MM.1S (cell line): ENCODE results near the gene ZNF775.

Experiments used
- DNase-seq: peaks from one replicate; pipeline ENCODE4 v3.0.0-alpha.2; 2015
- H2AFZ ChIP-seq: fragments of 300-600 bp; sonication (generic); 2 replicates; pipeline ENCODE4 v1.6.0; 2016; ENCODE audit warnings: antibody characterized with exemption, low read length
- H3F3A ChIP-seq: fragments of 300-600 bp; sonication (generic); 2 replicates; pipeline ENCODE4 v1.6.1; 2016; ENCODE audit warnings: mild to moderate bottlenecking, antibody characterized with exemption, low read length, moderate library complexity, mixed read lengths; ENCODE audit not compliant: insufficient read depth
- H3K27ac ChIP-seq: fragments of 300-600 bp; sonication (generic); 2 replicates; pipeline ENCODE4 v1.5.1; 2016; ENCODE audit warnings: mild to moderate bottlenecking, low read length
- H3K27me3 ChIP-seq: fragments of 300-600 bp; sonication (generic); replicated peaks from 2 replicates; pipeline ENCODE4 v1.6.0; 2016; ENCODE audit warnings: low read length; ENCODE audit not compliant: insufficient read depth
- H3K36me3 ChIP-seq: fragments of 300-600 bp; sonication (generic); replicated peaks from 2 replicates; pipeline ENCODE4 v1.6.1; 2016; ENCODE audit warnings: mild to moderate bottlenecking, low read length, mixed read lengths; ENCODE audit not compliant: insufficient read depth
- H3K4me1 ChIP-seq: fragments of 300-600 bp; sonication (generic); 2 replicates; pipeline ENCODE4 v1.6.1; 2016; ENCODE audit warnings: low read length, mixed read lengths
- H3K4me2 ChIP-seq: fragments of 300-600 bp; sonication (generic); 2 replicates; pipeline ENCODE4 v1.6.0; 2016; ENCODE audit warnings: low read depth, low read length
- H3K4me3 ChIP-seq: fragments of 300-600 bp; sonication (generic); 2 replicates; pipeline ENCODE4 v1.5.1; 2016; ENCODE audit warnings: low read length, mixed read lengths
- H3K79me2 ChIP-seq: fragments of 300-600 bp; sonication (generic); 2 replicates; pipeline ENCODE4 v1.6.1; 2016; ENCODE audit warnings: mixed run types, low read length, mixed read lengths
- H3K9ac ChIP-seq: fragments of 300-600 bp; sonication (generic); 2 replicates; pipeline ENCODE4 v1.6.1; 2016; ENCODE audit warnings: low read length, mixed read lengths
- H3K9me2 ChIP-seq: fragments of 300-600 bp; sonication (generic); replicated peaks from 2 replicates; pipeline ENCODE4 v1.6.1; 2016; ENCODE audit warnings: mild to moderate bottlenecking, low read length, mixed read lengths; ENCODE audit not compliant: insufficient read depth
- H3K9me3 ChIP-seq: fragments of 300-600 bp; sonication (generic); replicated peaks from 2 replicates; pipeline ENCODE4 v1.6.1; 2016; ENCODE audit warnings: mild to moderate bottlenecking, low read length, mixed read lengths; ENCODE audit not compliant: insufficient read depth
- H4K20me1 ChIP-seq: fragments of 300-600 bp; sonication (generic); 2 replicates; pipeline ENCODE4 v1.6.1; 2016; ENCODE audit warnings: mild to moderate bottlenecking, low read length, moderate library complexity, mixed read lengths; ENCODE audit not compliant: insufficient read depth
- EZH2 ChIP-seq: fragments of 300-600 bp; sonication (generic); optimal IDR thresholded peaks from 2 replicates; pipeline ENCODE3; 2017; ENCODE audit warnings: low read depth, mild to moderate bottlenecking, antibody characterized with exemption, low read length, mixed read lengths
- EZH2phosphoT487 ChIP-seq: fragments of 300-600 bp; sonication (generic); IDR thresholded peaks from 2 replicates; pipeline ENCODE4 v1.6.1; 2018; ENCODE audit warnings: antibody characterized with exemption, low read length
- TF ChIP-seq, protein P1 (sequence below): fragments of 300-600 bp; sonication (generic); IDR thresholded peaks from 2 replicates; pipeline ENCODE4 v1.5.1; 2016; ENCODE audit warnings: antibody characterized with exemption, low read length, mixed read lengths

ZNF775 gene

DNA sequence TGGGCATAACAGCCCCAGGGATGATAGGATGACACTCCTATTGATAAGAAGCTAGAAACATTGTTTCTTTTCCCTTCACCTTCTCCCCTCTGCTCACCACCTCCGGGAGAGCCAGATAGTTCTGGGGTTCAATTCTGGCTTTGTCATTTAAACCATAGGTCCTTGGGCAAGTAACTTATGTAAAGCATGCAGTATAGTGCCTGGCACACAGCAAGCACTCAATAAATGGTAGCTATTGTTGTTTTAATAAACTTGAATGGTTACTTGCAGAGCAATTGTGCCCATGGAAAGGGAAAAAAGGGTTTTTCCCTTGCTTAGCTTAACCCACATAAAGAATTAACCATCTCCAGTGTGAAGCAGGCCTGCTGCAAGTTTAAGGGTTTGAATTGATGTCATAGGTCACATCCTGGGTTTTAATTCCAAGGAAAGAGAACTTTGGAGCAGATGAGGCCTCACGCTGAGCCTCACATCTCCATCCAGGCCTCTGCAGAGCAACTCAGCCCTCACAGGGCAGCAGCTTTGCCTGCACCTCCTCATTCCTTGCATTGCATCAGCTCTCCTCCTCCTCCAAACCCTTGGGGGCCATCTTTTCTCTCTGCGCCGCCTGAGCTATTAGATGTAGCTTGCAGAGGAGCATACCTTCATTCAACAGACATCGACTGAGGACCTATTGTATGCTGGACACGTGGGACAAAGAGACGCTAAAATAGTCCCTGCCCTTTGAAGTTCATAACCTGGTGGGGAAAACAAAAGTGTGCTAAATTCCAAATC is 22.9 kb downstream of the ZNF775 start:
- TF ChIP-seq, protein P1, sequence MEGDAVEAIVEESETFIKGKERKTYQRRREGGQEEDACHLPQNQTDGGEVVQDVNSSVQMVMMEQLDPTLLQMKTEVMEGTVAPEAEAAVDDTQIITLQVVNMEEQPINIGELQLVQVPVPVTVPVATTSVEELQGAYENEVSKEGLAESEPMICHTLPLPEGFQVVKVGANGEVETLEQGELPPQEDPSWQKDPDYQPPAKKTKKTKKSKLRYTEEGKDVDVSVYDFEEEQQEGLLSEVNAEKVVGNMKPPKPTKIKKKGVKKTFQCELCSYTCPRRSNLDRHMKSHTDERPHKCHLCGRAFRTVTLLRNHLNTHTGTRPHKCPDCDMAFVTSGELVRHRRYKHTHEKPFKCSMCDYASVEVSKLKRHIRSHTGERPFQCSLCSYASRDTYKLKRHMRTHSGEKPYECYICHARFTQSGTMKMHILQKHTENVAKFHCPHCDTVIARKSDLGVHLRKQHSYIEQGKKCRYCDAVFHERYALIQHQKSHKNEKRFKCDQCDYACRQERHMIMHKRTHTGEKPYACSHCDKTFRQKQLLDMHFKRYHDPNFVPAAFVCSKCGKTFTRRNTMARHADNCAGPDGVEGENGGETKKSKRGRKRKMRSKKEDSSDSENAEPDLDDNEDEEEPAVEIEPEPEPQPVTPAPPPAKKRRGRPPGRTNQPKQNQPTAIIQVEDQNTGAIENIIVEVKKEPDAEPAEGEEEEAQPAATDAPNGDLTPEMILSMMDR: no peak
- TF ChIP-seq EZH2: no peak
- TF ChIP-seq EZH2phosphoT487: no peak
- no peaks in the 10 kb centered on the region for H3K36me3 ChIP-seq
- H3K4me3 ChIP-seq: no peak overlapping the region
- H3K9ac ChIP-seq: no peak overlapping the region
- no peak for DNase-seq
- peaks cover 26% of the 10 kb centered on the region for H3K4me1 ChIP-seq
- H2AFZ ChIP-seq: no peak overlapping the region
- peaks cover 29% of the 10 kb centered on the region for H3K79me2 ChIP-seq
- no peaks in the 10 kb centered on the region for H3K9me3 ChIP-seq
- no peak overlapping the region for H3K4me2 ChIP-seq
- no peaks in the 10 kb centered on the region for H4K20me1 ChIP-seq
- no peak overlapping the region for H3K27ac ChIP-seq
- H3K27me3 ChIP-seq: no peaks in the 10 kb centered on the region
- peaks cover 27% of the 10 kb centered on the region for H3F3A ChIP-seq
- H3K9me2 ChIP-seq: no peaks in the 10 kb centered on the region

DNA sequence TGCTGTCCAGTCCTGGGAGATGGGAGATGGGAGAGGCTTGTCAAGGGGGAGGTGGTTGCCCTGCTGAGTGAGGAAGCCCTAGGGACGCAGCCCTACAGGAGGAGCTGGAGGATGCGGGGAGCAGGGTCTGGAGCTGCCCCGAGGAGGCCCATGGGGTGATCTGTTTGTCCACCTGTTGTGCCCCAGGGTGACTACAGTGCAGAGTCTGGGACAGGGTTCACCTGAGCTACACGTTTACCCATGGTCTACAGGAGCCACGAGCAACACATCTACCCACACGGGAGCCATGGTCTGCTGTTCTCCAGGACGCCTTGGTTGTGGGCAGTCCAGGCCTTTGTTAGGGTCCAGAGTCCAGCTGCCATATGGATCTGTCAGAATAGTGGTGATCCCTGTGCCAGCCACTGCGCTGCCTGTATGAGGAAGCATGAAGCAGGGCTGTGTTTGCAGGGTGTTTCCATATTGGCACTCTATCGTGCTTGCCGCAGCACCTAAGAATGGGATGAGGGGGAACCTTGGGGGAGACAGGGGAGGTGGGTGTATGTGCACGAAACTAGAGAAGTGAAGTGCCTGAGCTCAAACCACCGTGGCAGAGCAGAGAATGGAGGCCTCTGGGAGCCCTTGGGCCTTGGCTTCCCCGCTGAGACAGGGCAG is 23.7 kb downstream of the ZNF775 start:
- H3K4me1 ChIP-seq: peaks cover 34% of the 10 kb centered on the region
- H3K4me2 ChIP-seq: no peak overlapping the region
- H2AFZ ChIP-seq: no peak overlapping the region

DNA sequence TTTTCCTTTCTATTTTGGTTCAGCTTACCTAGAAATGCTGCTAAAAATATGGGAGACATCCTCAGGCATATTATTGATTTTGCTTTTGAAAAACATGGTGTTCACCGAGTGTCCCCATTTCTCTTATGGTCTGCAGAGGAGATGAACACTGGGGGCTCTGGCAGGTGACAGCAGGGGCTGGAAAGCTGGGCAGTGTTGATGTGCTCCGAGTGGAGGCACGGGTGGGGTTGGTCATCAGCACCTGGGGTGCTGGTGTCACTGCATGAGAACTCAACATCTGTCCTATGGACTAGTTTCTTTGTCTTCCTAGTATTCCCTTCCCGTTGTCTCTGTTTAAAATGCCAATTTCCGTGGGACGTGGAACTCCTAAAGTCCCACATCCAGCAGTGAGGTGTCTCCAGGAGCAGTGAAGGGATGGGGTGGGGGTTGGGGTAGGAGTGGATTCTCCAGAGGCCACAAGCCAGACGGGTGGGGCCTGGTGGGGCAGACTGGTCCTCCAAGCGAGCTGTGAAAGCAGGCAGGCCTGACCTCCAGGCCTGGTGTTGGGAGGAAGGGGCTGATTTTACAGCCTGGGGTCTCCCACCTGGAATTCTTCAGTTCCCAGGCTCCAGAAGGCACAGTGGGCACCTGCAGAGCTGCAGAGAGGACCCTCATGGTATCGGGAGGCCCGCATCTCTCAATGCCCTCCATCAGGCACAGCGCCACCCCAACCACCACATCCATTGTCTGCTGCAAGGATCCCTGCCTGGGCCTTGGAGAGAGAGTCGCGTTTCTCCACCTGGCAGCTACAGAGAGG is 24.4 kb downstream of the ZNF775 start:
- no peak for DNase-seq
- H3K4me1 ChIP-seq: peaks cover 39% of the 10 kb centered on the region
- H3K27me3 ChIP-seq: no peaks in the 10 kb centered on the region
- peak overlapping the region; percentile 75; the same call in 1 of the 2 replicates for H2AFZ ChIP-seq
- peaks cover 32% of the 10 kb centered on the region for H3F3A ChIP-seq
- peak overlapping the region; percentile 98 for H3K4me2 ChIP-seq
- peaks cover 44% of the 10 kb centered on the region for H3K79me2 ChIP-seq
- H3K4me3 ChIP-seq: peak overlapping the region; percentile 70; the same call in 1 of the 2 replicates
- H4K20me1 ChIP-seq: no peaks in the 10 kb centered on the region
- H3K9me2 ChIP-seq: no peaks in the 10 kb centered on the region
- H3K9ac ChIP-seq: peak overlapping the region; percentile 92; the same call in 1 of the 2 replicates
- H3K9me3 ChIP-seq: no peaks in the 10 kb centered on the region
- H3K27ac ChIP-seq: peak overlapping the region; percentile 98; the same call in 1 of the 2 replicates
- H3K36me3 ChIP-seq: no peaks in the 10 kb centered on the region; the same call in 1 of the 2 replicates
- TF ChIP-seq EZH2: no peak
- TF ChIP-seq EZH2phosphoT487: no peak

More for the DNA sequence above, 23.7 kb downstream of the ZNF775 start:
- no peaks in the 10 kb centered on the region for H3K9me2 ChIP-seq
- no peaks in the 10 kb centered on the region for H3K9me3 ChIP-seq
- no peaks in the 10 kb centered on the region for H4K20me1 ChIP-seq
- peaks cover 32% of the 10 kb centered on the region for H3F3A ChIP-seq
- no peak overlapping the region for H3K27ac ChIP-seq
- no peaks in the 10 kb centered on the region for H3K27me3 ChIP-seq
- no peaks in the 10 kb centered on the region for H3K36me3 ChIP-seq
- H3K79me2 ChIP-seq: peaks cover 37% of the 10 kb centered on the region
- TF ChIP-seq EZH2: no peak
- no peak for TF ChIP-seq EZH2phosphoT487
- TF ChIP-seq, protein P1: no peak
- no peak overlapping the region for H3K4me3 ChIP-seq
- no peak overlapping the region for H3K9ac ChIP-seq
- no peak for DNase-seq
